H1 (cell line): Measurements from ENCODE around the gene GFOD1. TPM values are rescaled to one million over a fixed set of nuclear protein-coding genes. Genes with fewer than 3 reads are reported as not detected.
"Not testable (repeated sequence)": the region's sequence is repeated elsewhere in the genome, so short reads cannot be mapped to it uniquely, and the experiment has no call there.

Experiments used
- CTCF ChIA-PET: fragments of 300-600 bp; sonication (Branson Sonifier 250); formaldehyde crosslinking; loops from one replicate; lab custom pipeline; 2021; ENCODE audit not compliant: partially characterized antibody; lab: Charles Lee
- POLR2A ChIA-PET: fragments of 300-600 bp; sonication (Branson Sonifier 250); formaldehyde crosslinking; loops from one replicate; lab custom pipeline; 2021; ENCODE audit warnings: inconsistent platforms; ENCODE audit not compliant: partially characterized antibody; lab: Charles Lee
- DNase-seq, 2 experiments: peaks; one replicate each; pipeline versions ENCODE4 v3.0.0 to v3.0.0-alpha.2; 2010 to 2022; ENCODE audit warnings: low spot score in 2 of 2, low read depth in 1 of 2, mixed read lengths in 1 of 2
- FAIRE-seq: peaks from 2 replicates; lab custom pipeline; 2011; peaks lifted over from hg19 to GRCh38; lab: Jason Lieb, UNC
- H2AFZ ChIP-seq: 2 replicates; pipeline ENCODE4 v1.8.1; 2012; ENCODE audit warnings: low read length, inconsistent platforms
- H2AK5ac ChIP-seq: 2 replicates; pipeline ENCODE4 v1.6.1; 2013; ENCODE audit warnings: low read depth, low read length
- H2BK120ac ChIP-seq: replicated peaks from 2 replicates; pipeline ENCODE3; 2013; ENCODE audit warnings: low read depth, low read length, inconsistent platforms
- H2BK12ac ChIP-seq: 2 replicates; pipeline ENCODE4 v1.6.1; 2013; ENCODE audit warnings: low read depth, low read length
- H2BK15ac ChIP-seq: 2 replicates; pipeline ENCODE4 v1.6.1; 2013; ENCODE audit warnings: low read length
- H2BK20ac ChIP-seq: 2 replicates; pipeline ENCODE4 v1.6.1; 2013; ENCODE audit warnings: low read length
- H2BK5ac ChIP-seq: 2 replicates; pipeline ENCODE4 v1.6.1; 2013; ENCODE audit warnings: low read depth, low read length
- H3K14ac ChIP-seq: 2 replicates; pipeline ENCODE4 v1.6.1; 2013; ENCODE audit warnings: inconsistent platforms; ENCODE audit not compliant: insufficient read length
- H3K18ac ChIP-seq: 2 replicates; pipeline ENCODE4 v1.6.1; 2013; ENCODE audit warnings: low read length; ENCODE audit errors: extremely low read depth
- H3K23ac ChIP-seq: 2 replicates; pipeline ENCODE4 v1.6.1; 2013; ENCODE audit warnings: inconsistent platforms; ENCODE audit not compliant: insufficient read length
- H3K23me2 ChIP-seq: 2 replicates; pipeline ENCODE4 v1.6.1; 2013; ENCODE audit warnings: low read depth, low read length
- H3K27ac ChIP-seq: 2 replicates; pipeline ENCODE4 v1.6.1; 2011; ENCODE audit warnings: low read depth, low read length, inconsistent platforms
- H3K27me3 ChIP-seq, 4 experiments: replicated peaks in 1 of 4; 1 replicate in 1 of 4; 2 replicates in 3 of 4; pipeline versions ENCODE4 v1.6.1 to v1.8.1; 2011 to 2013; ENCODE audit warnings: low read length in 3 of 4, mild to moderate bottlenecking in 3 of 4, inconsistent platforms in 2 of 4, mixed read lengths in 2 of 4, moderate library complexity in 1 of 4; ENCODE audit not compliant: control insufficient read depth in 3 of 4, insufficient read depth in 3 of 4; ENCODE audit errors: extremely low read depth in 1 of 4
- H3K36me3 ChIP-seq, 4 experiments: 2 replicates each; pipeline versions ENCODE4 v1.6.1 to v1.8.1; 2011 to 2013; ENCODE audit warnings: mild to moderate bottlenecking in 4 of 4, low read length in 3 of 4, moderate library complexity in 2 of 4, control low read depth in 1 of 4, inconsistent platforms in 1 of 4; ENCODE audit not compliant: insufficient read depth in 4 of 4, control insufficient read depth in 2 of 4
- H3K4ac ChIP-seq: replicated peaks from 2 replicates; pipeline ENCODE3; 2013; ENCODE audit warnings: low read length, low read depth, mixed read lengths, inconsistent platforms; ENCODE audit not compliant: insufficient read length
- H3K4me1 ChIP-seq, 4 experiments: replicated peaks in 1 of 4; 1 replicate in 1 of 4; 2 replicates in 3 of 4; pipeline versions ENCODE4 v1.6.1 to v1.8.1; 2011 to 2013; ENCODE audit warnings: low read length in 3 of 4, inconsistent platforms in 2 of 4, mixed read lengths in 1 of 4; ENCODE audit not compliant: insufficient read depth in 4 of 4, control insufficient read depth in 3 of 4
- H3K4me2 ChIP-seq, 2 experiments: 2 replicates each; pipeline versions ENCODE4 v1.6.1 to v1.8.1; 2011 to 2013; ENCODE audit warnings: low read depth in 2 of 2, low read length in 2 of 2, control low read depth in 1 of 2, inconsistent platforms in 1 of 2, mild to moderate bottlenecking in 1 of 2; ENCODE audit not compliant: insufficient read depth in 1 of 2
- H3K4me3 ChIP-seq, 4 experiments: fragments of 200-600, 300-600 bp in 1 of 4; sonication (generic), shearing (Covaris generic), sonication (Bioruptor Twin) in 1 of 4; 2 replicates each; pipeline versions ENCODE4 v1.5.1 to v1.8.1; 2011 to 2016; ENCODE audit warnings: low read length in 4 of 4, low read depth in 3 of 4, control low read depth in 2 of 4, inconsistent platforms in 2 of 4, mild to moderate bottlenecking in 2 of 4, mixed read lengths in 1 of 4, moderate library complexity in 1 of 4; ENCODE audit not compliant: insufficient read depth in 2 of 4; ENCODE audit errors: extremely low read depth in 1 of 4
- H3K56ac ChIP-seq: replicated peaks from 2 replicates; pipeline ENCODE3; 2013; ENCODE audit warnings: low read depth, mild to moderate bottlenecking, mixed read lengths, low read length, inconsistent platforms; ENCODE audit not compliant: insufficient read length
- H3K79me1 ChIP-seq: 2 replicates; pipeline ENCODE4 v1.6.1; 2013; ENCODE audit warnings: low read depth, low read length, control low read depth
- H3K79me2 ChIP-seq, 2 experiments: 2 replicates each; pipeline versions ENCODE4 v1.6.1 to v1.8.1; 2012 to 2013; ENCODE audit warnings: low read length in 2 of 2, mild to moderate bottlenecking in 2 of 2, inconsistent platforms in 1 of 2; ENCODE audit not compliant: insufficient read depth in 2 of 2, control insufficient read depth in 1 of 2
- H3K9ac ChIP-seq, 4 experiments: replicated peaks in 1 of 4; 1 replicate in 1 of 4; 2 replicates in 3 of 4; pipeline versions ENCODE4 v1.6.1 to v1.8.1; 2011 to 2013; ENCODE audit warnings: low read depth in 3 of 4, low read length in 3 of 4, control low read depth in 2 of 4, mild to moderate bottlenecking in 2 of 4, moderate library complexity in 2 of 4, inconsistent platforms in 1 of 4; ENCODE audit errors: extremely low read depth in 1 of 4
- H3K9me3 ChIP-seq, 2 experiments: 2 replicates each; pipeline versions ENCODE4 v1.6.1 to v1.8.1; 2012 to 2013; ENCODE audit warnings: mild to moderate bottlenecking in 2 of 2, moderate library complexity in 2 of 2, control low read depth in 1 of 2, inconsistent platforms in 1 of 2, low read depth in 1 of 2, low read length in 1 of 2, mixed read lengths in 1 of 2; ENCODE audit not compliant: insufficient read depth in 2 of 2
- H4K20me1 ChIP-seq, 2 experiments: replicated peaks in 1 of 2; 2 replicates each; pipeline versions ENCODE3 to v1.8.1; 2011 to 2013; ENCODE audit warnings: inconsistent platforms in 2 of 2, low read length in 2 of 2, mild to moderate bottlenecking in 1 of 2; ENCODE audit not compliant: insufficient read depth in 2 of 2, control insufficient read depth in 1 of 2
- H4K5ac ChIP-seq: 2 replicates; pipeline ENCODE4 v1.6.1; 2013; ENCODE audit warnings: low read length, low read depth, mixed read lengths, inconsistent platforms; ENCODE audit not compliant: insufficient read length
- H4K8ac ChIP-seq: 2 replicates; pipeline ENCODE4 v1.8.0; 2013; ENCODE audit warnings: mild to moderate bottlenecking, moderate library complexity, low read length, inconsistent platforms; ENCODE audit not compliant: insufficient read depth; ENCODE audit errors: extremely low read depth
- H4K91ac ChIP-seq: replicated peaks from 2 replicates; pipeline ENCODE3; 2013; ENCODE audit warnings: low read length, mixed read lengths, inconsistent platforms; ENCODE audit not compliant: insufficient read length
- ATF2 ChIP-seq: IDR thresholded peaks from 2 replicates; pipeline ENCODE4 v1.6.1; 2012; ENCODE audit warnings: low read length, inconsistent platforms
- TBP ChIP-seq: IDR thresholded peaks from 2 replicates; pipeline ENCODE4 v1.6.1; 2011; ENCODE audit warnings: low read depth, low read length, improper control_type of control experiment
- YY1 ChIP-seq: IDR thresholded peaks from 2 replicates; pipeline ENCODE4 v1.6.1; 2011; ENCODE audit warnings: low read depth, mild to moderate bottlenecking, low read length
- WGBS, 2 experiments: shearing (Covaris generic) in 1 of 2; methylation state at CpG; one replicate each; pipeline versions ENCODE4 v1.1.6 to v1.1.7; 2013 to 2015; ENCODE audit warnings: low lambda C conversion rate in 2 of 2, mixed read lengths in 2 of 2, inconsistent platforms in 1 of 2, low coverage in 1 of 2, missing lambda C conversion rate in 1 of 2; ENCODE audit not compliant: insufficient replicate concordance in 2 of 2, insufficient coverage in 1 of 2, insufficient read length in 1 of 2; ENCODE audit errors: extremely low coverage in 1 of 2, missing lambda C conversion rate in 1 of 2; 5-methylcytosine and 5-hydroxymethylcytosine counted together
- polyA plus RNA-seq, 7 experiments: library from polyadenylated mRNA; depleted of rRNA in 3 of 7; stranded (reverse) in 5 of 7; unstranded in 2 of 7; fragments of >200 nt in 5 of 7; fragments of 200-250 nt in 2 of 7; gene quantifications; 1 replicate in 5 of 7; 2 replicates in 1 of 7; 4 replicates in 1 of 7; pipeline versions ENCODE4 v1.2.1 to v1.2.3, GENCODE V29; 2011 to 2013; ENCODE audit warnings: missing spikeins in 2 of 7, mixed read lengths in 2 of 7
- total RNA-seq: library from RNA; stranded (reverse); fragmentation: NEBNext Ultra II Directional; extraction: Animal tissue kit (Norgen Biotek cat#: 25700); gene quantifications from 2 replicates; pipeline ENCODE4 v1.2.1, GENCODE V29; 2021

Gene GFOD1
- total and polyA plus RNA-seq, 2 of the 8 experiments (the other 6 are each of a cell fraction or from before 2014, with no cell fraction given), result 2.5 to 8.8 TPM

GRCh38 chr6:13461307-13461706 lies 26.1 kb downstream of the GFOD1 start (continued):
- no peak for TF ChIP-seq YY1
- no peak for TF ChIP-seq ATF2
- TF ChIP-seq TBP, result no peak

- H3K79me2 ChIP-seq, H4K20me1 ChIP-seq, H3K4me3 ChIP-seq, H2BK20ac ChIP-seq, H4K8ac ChIP-seq, H2AFZ ChIP-seq, H2BK120ac ChIP-seq, H3K9me3 ChIP-seq, H3K9ac ChIP-seq, H3K27ac ChIP-seq, DNase-seq, H3K18ac ChIP-seq, H3K14ac ChIP-seq, H4K5ac ChIP-seq, H3K56ac ChIP-seq, POLR2A ChIA-PET, H3K4me2 ChIP-seq, H2BK12ac ChIP-seq, FAIRE-seq, H2BK15ac ChIP-seq, H3K27me3 ChIP-seq, H4K91ac ChIP-seq, H3K36me3 ChIP-seq, H3K23ac ChIP-seq, H3K23me2 ChIP-seq, H2BK5ac ChIP-seq, H3K4ac ChIP-seq, H2AK5ac ChIP-seq: not testable (repeated sequence)
- WGBS, 2 experiments, result 86% methylated on average over 2 of the region's 2 CpGs; no CpG with 5 or more reads in 1 of the 2 experiments
- peaks cover 7 to 21% (median 17%) of the 10 kb centered on the region in 4 experiments for H3K4me1 ChIP-seq
- CTCF ChIA-PET, result interaction anchor here (1.5 kb wide), 1 partner anchor 10 kb away, joined by 3 read pairs; no protein-coding TSS in a partner anchor
- H3K79me1 ChIP-seq, result peaks cover 11% of the 10 kb centered on the region; the same call in 1 of the 2 replicates
Measured at GRCh38 chr6:13460289-13460688, 27.1 kb downstream of the GFOD1 start.
